ENCODE measurements around the gene ZNF280D. TPM values are rescaled to one million over a fixed set of nuclear protein-coding genes. Genes with fewer than 3 reads are reported as not detected.

ZNF280D gene
- total and polyA plus RNA-seq, 2 of the 13 experiments (the other 11 are each of a cell fraction or from before 2014, with no cell fraction given), result 7.1 to 11.9 TPM

GRCh38 chr15:56672721-56673120 lies 60.6 kb downstream of the ZNF280D start (continued):
- no peak for TF ChIP-seq ZNF407 (CRISPR knock-in tag; IDR thresholded peaks at IDR 0.05; ENCODE audit: not compliant biosample characterization)
- TF ChIP-seq MTF2 (CRISPR knock-in tag; IDR thresholded peaks at IDR 0.05; ENCODE audit: borderline replicate concordance), result no peak
- TF ChIP-seq FOXC1 (CRISPR knock-in tag; IDR thresholded peaks at IDR 0.05; ENCODE audit: borderline replicate concordance), result no peak

DNA sequence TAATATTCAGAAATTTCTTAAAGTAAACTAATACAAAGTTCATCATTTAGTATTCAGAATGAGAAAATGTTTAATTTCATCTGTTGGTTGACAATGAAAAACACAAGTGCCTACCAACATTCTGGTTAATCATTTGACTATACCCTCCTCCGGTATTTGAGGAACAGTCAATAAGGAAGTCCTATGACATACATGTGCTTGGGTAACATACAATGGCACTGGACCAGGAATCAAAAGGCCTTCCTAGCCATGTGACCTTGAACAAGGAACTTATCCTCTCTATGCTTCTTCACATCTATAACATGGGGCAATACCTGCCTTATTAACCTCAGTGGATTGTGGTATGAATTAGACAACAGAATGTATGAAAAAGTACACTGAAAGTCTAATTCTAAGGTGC lies 65.8 kb downstream of the ZNF280D start:
- FAIRE-seq (no peak), ATAC-seq (no peak), DNase-seq (ENCODE audit: low spot score) (peak; percentile 13)
- in situ Hi-C loops (cut with HindIII; ENCODE audit: extremely low pct_ligation_motif_present, low pct_unique_long_range_greater_than_20kb), result no loop called here
- Histone ChIP-seq H3K4me2 (ENCODE audit: low read depth, low read length) (no peak overlapping the region), H3K27ac (ENCODE audit: extremely low read length, insufficient read depth, low read length) (no peak overlapping the region), H2AFZ (ENCODE audit: low read length) (no peak overlapping the region), H3K27me3 (ENCODE audit: control insufficient read depth in 1 of 2, insufficient read depth in 2 of 2, low read length in 2 of 2) (no peaks in the 10 kb centered on the region), H3K4me3 (replicated peaks in 1 of 3; ENCODE audit: insufficient read depth in 1 of 3, low read depth in 2 of 3, low read length in 3 of 3) (no peak overlapping the region), H3K9ac (ENCODE audit: insufficient read depth, low read depth, low read length) (no peak overlapping the region), H4K20me1 (ENCODE audit: insufficient read depth, low read length) (no peaks in the 10 kb centered on the region), H3K79me2 (ENCODE audit: insufficient read depth, low read length) (no peaks in the 10 kb centered on the region), H3K9me3 (ENCODE audit: low read length) (no peaks in the 10 kb centered on the region), H3K36me3 (replicated peaks in 1 of 2; ENCODE audit: control insufficient read depth in 1 of 2, insufficient read depth in 2 of 2, low read length in 2 of 2) (peaks cover 0 to 7% of the 10 kb centered on the region in 2 experiments; a peak in 1 of 5 replicates), H3K4me1 (ENCODE audit: insufficient read depth, low read length) (no peaks in the 10 kb centered on the region; the same call in 1 of the 2 replicates)
- ChIA-PET CTCF (ENCODE audit: low intra/inter-chr PET ratio, low total read pairs) (no interaction called here), POLR2A (no interaction called here)
- intact Hi-C loops (cut with micrococcal nuclease; ENCODE audit: unreplicated experiment), result no loop called here
- no TSS peak for BruUV-seq (replicated peaks)
- 86% methylated on average over 1 of the region's 1 CpG for WGBS (ENCODE audit: low lambda C conversion rate)
- TF ChIP-seq BCL6 (CRISPR knock-in tag; IDR thresholded peaks at IDR 0.05) (peak; percentile 79), ZNF746 (CRISPR knock-in tag; IDR thresholded peaks at IDR 0.05) (no peak)
